HFF-Myc (cell line): ENCODE data around the gene RSF1.

Experiments used
- DNase-seq: peaks from one replicate; pipeline ENCODE4 v3.0.0-alpha.2; 2011; ENCODE audit warnings: low read depth; ENCODE audit errors: extremely low read depth
- H3K4me3 ChIP-seq: replicated peaks from 2 replicates; pipeline ENCODE4 v1.5.1; 2011; ENCODE audit warnings: low read depth, mild to moderate bottlenecking, control low read depth, low read length
- TF ChIP-seq, protein P1 (sequence below): IDR thresholded peaks from 2 replicates; pipeline ENCODE4 v1.5.1; 2012; ENCODE audit warnings: mild to moderate bottlenecking, low read depth, low read length, control low read depth; ENCODE audit errors: missing control alignments

RSF1 gene

DNA sequence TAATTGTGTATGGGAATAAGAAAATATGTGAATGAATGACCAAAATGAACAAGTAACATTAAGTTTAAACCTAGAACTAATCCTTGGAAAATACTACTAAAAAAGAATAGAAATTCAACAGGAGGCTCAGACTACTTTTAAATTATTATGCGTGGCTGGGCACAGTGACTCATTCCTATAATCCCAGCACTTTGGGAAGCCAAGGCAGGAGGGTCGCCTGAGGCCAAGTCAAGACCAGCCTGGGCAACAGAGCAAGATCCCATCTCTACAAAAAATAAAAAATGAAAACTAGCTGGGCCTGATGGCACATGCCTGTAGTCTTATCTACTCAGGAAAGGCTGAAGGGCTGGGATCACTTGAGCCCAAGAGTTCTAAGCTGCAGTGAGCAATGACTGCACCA, 97.5 kb downstream of the RSF1 start:
- DNase-seq, result no peak
- TF ChIP-seq, protein P1, sequence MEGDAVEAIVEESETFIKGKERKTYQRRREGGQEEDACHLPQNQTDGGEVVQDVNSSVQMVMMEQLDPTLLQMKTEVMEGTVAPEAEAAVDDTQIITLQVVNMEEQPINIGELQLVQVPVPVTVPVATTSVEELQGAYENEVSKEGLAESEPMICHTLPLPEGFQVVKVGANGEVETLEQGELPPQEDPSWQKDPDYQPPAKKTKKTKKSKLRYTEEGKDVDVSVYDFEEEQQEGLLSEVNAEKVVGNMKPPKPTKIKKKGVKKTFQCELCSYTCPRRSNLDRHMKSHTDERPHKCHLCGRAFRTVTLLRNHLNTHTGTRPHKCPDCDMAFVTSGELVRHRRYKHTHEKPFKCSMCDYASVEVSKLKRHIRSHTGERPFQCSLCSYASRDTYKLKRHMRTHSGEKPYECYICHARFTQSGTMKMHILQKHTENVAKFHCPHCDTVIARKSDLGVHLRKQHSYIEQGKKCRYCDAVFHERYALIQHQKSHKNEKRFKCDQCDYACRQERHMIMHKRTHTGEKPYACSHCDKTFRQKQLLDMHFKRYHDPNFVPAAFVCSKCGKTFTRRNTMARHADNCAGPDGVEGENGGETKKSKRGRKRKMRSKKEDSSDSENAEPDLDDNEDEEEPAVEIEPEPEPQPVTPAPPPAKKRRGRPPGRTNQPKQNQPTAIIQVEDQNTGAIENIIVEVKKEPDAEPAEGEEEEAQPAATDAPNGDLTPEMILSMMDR, result no peak

DNA sequence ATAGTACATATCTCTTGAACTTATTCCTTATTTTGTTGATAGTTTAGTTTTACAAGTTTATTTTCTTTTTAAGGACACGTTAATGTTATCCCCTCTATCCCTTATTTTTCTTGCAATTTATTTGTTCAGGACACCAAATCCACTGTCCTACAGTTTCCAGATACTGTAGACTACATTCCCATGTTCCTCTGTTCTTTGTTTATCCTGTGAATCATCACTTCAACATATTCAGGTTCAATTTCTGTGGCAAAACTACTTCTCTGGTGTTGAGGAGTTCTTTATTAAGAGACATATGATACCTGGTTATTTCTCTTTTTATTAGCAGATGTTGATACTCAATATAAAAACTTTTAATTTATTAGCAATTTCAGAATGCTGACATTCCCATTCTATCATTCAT, 110.2 kb downstream of the RSF1 start:
- TF ChIP-seq, protein P1, result no peak
- no peak for DNase-seq

More for the DNA sequence above, 97.5 kb downstream of the RSF1 start:
- H3K4me3 ChIP-seq, result no peak overlapping the region

DNA sequence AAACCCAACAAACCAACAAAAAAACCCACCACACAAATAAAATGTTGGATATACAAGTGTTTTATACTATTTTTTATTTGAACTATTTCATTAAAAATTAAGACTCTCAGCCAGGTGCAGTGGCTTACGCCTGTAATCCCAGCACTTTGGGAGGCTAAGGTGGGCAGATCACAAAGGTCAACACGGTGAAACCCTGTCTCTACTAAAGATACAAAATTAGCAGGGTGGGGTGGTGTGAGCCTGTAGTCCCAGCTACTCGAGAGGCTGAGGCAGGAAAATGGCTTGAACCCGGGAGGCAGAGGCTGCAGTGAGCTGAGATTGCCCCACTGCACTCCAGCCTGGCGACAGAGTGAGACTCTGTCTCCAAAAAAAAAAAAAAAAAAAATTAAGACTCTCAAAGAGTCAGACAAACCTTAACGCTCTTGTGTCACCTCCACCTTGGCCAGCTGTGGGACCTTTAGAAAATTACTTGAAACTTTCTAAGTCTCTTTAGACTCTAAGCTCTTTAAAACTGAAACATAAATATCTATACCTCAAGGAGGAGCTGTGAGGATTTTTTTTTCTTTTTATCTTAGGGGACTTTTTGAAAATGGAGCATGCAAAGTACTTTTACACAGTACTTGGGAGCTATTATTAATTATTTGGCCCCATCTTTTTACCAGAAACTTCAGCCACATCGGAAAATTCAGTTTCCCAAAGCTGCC, 114.5 kb downstream of the RSF1 start:
- TF ChIP-seq, protein P1, result no peak
- no peak for DNase-seq
- H3K4me3 ChIP-seq, result no peak overlapping the region

More for the DNA sequence above, 110.2 kb downstream of the RSF1 start:
- H3K4me3 ChIP-seq, result no peak overlapping the region

DNA sequence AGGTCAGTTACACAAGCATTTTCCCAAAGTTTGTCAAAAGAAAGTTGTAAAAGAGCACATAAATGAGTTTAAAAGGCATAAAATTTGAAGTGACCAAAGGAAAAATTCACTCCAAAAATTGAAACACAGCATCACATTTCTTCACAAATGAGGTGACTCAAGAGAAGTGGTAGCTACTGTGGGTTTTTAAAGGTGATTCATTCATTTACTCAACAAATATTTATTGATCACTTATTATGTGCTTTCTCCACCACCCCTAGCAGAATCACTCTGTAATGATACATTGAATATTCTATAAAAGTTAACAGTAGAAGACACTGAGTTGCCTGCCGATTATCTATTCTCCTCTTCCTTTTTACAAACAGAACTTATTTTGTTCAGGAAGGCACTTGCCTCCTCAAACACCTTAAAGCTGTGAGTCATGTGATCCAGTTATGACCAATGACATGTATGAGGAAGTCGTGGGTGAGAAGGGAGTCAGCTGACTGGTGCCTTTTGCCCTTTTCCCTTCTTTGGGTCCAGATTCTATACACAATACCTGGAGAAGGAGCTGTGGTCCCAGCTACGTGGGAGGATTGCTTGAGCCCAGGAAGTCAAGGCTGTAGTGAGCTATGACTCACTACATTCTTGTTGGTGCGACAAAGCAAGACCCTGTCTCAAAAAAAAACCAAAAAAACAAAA, 115.2 kb downstream of the RSF1 start:
- no peak overlapping the region for H3K4me3 ChIP-seq
- TF ChIP-seq, protein P1, result no peak
- peak; percentile 42 for DNase-seq

DNA sequence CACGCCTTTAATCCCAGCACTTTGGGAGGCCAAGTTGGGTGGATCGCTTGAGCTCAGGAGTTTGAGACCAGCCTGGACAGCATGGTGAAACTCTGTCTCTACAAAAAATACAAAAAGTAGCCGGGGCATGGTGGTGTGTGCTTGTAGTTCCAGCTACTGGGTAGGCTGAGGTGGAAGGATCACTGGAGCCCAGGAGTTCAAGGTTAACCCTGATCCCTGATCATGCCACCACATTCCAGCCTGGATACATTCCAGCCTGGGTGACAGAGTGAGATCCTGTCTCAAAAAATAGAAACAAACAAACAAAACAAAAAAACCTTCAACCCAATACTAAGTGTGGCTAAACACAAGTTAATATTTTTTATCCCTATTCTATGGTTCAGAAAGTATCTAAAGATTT, 116.5 kb downstream of the RSF1 start:
- TF ChIP-seq, protein P1, result no peak

DNA sequence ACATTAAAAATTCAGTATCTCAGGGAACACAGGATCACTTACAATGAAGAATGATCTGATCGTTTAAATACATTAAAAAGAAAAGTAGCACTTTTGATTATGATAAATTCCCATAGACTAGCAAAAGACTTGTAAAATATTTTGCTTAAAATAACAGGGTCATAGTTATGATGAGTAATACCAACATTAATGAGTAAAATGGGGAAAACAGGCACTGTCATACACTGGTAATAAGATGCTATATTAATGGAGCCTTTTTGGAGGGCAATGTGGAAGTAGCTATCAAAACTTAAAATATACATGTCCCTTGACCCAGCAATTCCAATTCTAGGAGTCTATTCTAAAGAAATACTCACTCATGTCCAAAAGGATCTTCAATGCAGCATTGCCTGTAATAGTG, 121.1 kb downstream of the RSF1 start:
- DNase-seq, result no peak
- no peak overlapping the region for H3K4me3 ChIP-seq
- TF ChIP-seq, protein P1, result no peak

More for the DNA sequence above, 116.5 kb downstream of the RSF1 start:
- H3K4me3 ChIP-seq, result no peak overlapping the region
- no peak for DNase-seq
